Measurements from ENCODE around the gene GSK3A. TPM values are rescaled to one million over a fixed set of nuclear protein-coding genes. Genes with fewer than 3 reads are reported as not detected.

GSK3A gene
- total RNA-seq, 1 experiment from 2014 or later: 58.8 TPM

DNA sequence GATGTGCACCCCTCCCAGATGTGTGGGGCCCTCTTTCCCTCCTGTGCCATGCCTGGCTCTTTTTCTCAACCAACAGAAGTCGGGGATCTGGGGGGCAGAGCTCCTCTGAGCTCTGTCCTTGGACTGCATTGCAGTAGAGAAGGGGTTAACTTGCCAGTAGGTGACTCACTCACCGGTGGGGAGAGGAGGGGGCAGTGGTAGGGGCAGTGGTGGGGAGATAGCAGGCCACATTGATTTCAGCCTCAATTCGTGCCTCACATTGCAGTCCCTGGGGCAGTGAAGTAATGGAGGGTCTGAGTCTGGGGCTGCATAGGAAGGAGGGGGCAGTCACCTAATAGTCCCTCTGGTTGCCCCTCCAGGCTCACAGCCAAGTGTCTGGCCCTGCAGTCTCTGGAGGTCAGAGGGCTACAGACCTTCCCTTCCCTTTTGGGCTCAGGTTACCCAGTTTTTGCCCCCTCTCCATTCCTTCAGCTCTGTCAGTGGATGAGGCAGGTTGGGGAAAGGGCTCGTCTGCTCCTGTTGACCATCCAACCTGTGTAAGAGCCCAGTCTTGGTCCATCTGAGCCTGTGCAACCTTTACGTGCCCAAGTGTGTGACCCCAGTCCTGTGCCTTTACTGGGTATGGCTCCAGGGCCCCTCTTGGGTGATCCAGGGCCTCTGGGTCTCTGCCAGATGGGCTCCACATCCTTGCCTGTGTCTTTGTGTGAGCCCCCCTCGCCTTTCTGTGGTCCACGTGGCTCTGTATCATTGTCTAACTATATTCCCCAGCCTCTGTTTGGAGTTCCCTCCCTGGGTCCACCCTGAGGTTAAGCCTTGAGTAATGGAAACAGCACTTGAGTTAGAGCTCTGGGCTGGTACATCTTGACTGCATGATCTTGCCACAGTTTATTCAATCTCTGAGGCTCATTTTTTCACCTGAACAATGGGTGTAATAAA, 39.7 kb upstream of the GSK3A start:
- DNase-seq: peak; percentile 51
- intact Hi-C loops (cut with micrococcal nuclease; ENCODE audit: unreplicated experiment): loop anchor here (10.0 kb wide), 1 partner anchor 157 kb away; no protein-coding TSS in a partner anchor
- Mint-ChIP-seq H3K27me3 (ENCODE audit: unreplicated experiment) (no peaks in the 10 kb centered on the region), H3K36me3 (ENCODE audit: insufficient read depth, unreplicated experiment) (peaks cover 52% of the 10 kb centered on the region), H3K9me3 (ENCODE audit: low read depth, unreplicated experiment) (no peaks in the 10 kb centered on the region), H3K4me1 (ENCODE audit: low read depth, unreplicated experiment) (peaks cover 32% of the 10 kb centered on the region), H3K27ac (ENCODE audit: unreplicated experiment) (peak overlapping the region; percentile 53), H3K4me3 (ENCODE audit: low read depth, unreplicated experiment) (no peak overlapping the region)
- TF ChIP-seq, protein P1, sequence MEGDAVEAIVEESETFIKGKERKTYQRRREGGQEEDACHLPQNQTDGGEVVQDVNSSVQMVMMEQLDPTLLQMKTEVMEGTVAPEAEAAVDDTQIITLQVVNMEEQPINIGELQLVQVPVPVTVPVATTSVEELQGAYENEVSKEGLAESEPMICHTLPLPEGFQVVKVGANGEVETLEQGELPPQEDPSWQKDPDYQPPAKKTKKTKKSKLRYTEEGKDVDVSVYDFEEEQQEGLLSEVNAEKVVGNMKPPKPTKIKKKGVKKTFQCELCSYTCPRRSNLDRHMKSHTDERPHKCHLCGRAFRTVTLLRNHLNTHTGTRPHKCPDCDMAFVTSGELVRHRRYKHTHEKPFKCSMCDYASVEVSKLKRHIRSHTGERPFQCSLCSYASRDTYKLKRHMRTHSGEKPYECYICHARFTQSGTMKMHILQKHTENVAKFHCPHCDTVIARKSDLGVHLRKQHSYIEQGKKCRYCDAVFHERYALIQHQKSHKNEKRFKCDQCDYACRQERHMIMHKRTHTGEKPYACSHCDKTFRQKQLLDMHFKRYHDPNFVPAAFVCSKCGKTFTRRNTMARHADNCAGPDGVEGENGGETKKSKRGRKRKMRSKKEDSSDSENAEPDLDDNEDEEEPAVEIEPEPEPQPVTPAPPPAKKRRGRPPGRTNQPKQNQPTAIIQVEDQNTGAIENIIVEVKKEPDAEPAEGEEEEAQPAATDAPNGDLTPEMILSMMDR (IDR thresholded peaks at IDR 0.05; ENCODE audit: unreplicated experiment): no peak
- no TSS peak for BruUV-seq (replicated peaks)
- CTCF ChIA-PET: interaction anchor here (0.6 to 3.0 kb wide), 4 partner anchors 23 to 39 kb away, joined by 3 to 25 read pairs (median 8); no protein-coding TSS in a partner anchor

DNA sequence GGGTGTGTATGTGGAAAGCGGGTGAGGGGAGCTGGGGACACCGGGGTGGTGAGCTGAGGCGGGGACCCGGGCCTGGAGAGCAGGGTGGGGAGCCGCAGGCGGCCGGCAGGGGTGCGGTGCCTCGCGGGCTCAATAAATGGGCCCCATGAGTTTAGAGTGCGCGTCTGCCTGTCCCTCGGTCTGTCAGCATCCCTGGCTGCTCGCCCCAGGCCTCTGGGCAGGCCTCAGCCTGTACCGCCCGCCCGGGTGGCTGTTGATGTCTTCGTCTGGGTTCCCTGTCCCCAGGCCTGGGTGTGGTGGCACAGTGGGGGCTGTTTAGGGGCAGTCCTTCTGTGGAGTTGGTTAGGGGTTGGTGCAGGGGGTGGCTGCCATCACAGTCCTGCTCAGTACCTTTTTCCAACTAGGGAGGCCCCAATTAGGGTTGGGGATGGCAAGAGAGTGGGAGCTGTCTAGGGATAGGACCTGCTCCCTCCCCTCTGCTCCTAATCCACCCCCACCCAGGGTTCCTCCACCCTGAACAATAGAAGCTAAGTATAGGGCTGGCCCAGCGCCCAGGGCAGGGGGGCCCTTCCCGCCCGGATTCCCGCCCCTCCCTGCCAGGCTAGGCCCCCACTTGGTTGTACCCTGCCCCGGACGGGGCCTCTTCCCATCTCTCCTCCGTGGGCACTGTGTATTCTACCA, 38.9 kb upstream of the GSK3A start:
- H3K36me3 Mint-ChIP-seq (ENCODE audit: insufficient read depth, unreplicated experiment): peaks cover 51% of the 10 kb centered on the region
- TF ChIP-seq, protein P1 (IDR thresholded peaks at IDR 0.05; ENCODE audit: unreplicated experiment): no peak
- no TSS peak for BruUV-seq (replicated peaks)
- CTCF ChIA-PET: interaction anchor here (3.0 kb wide), 1 partner anchor 37 kb away, joined by 25 read pairs; no protein-coding TSS in a partner anchor
- no peak overlapping the region for H3K4me3 Mint-ChIP-seq (ENCODE audit: low read depth, unreplicated experiment)
- no peaks in the 10 kb centered on the region for H3K9me3 Mint-ChIP-seq (ENCODE audit: low read depth, unreplicated experiment)
- no peaks in the 10 kb centered on the region for H3K27me3 Mint-ChIP-seq (ENCODE audit: unreplicated experiment)
- H3K4me1 Mint-ChIP-seq (ENCODE audit: low read depth, unreplicated experiment): peaks cover 34% of the 10 kb centered on the region
- intact Hi-C loops (cut with micrococcal nuclease; ENCODE audit: unreplicated experiment): loop anchor here (10.0 kb wide), 1 partner anchor 156 kb away; no protein-coding TSS in a partner anchor
- peak; percentile 41 for DNase-seq
- peak overlapping the region; percentile 53 for H3K27ac Mint-ChIP-seq (ENCODE audit: unreplicated experiment)

DNA sequence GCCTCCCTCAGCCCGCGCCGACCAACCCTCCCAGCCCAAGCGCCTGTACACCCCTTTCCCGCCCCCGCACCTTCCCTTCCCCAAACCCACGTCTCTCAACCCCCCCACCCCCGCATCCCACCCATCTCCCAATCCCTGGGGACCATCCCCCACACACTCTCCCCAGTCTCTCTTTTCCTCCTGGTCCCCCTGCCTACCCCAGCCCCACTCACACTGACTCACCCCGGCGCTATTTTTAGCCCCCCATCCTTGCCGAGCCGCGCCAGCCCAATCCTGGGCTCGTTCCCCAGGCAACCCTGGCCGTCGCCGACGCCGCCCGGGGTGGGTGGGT, 38.4 kb upstream of the GSK3A start:
- H3K27me3 Mint-ChIP-seq (ENCODE audit: unreplicated experiment): no peaks in the 10 kb centered on the region
- H3K36me3 Mint-ChIP-seq (ENCODE audit: insufficient read depth, unreplicated experiment): peaks cover 46% of the 10 kb centered on the region
- intact Hi-C loops (cut with micrococcal nuclease; ENCODE audit: unreplicated experiment): loop anchor here (1.0 to 10.0 kb wide), 2 partner anchors 37 to 156 kb away; no protein-coding TSS in a partner anchor
- no TSS peak for BruUV-seq (replicated peaks)
- H3K9me3 Mint-ChIP-seq (ENCODE audit: low read depth, unreplicated experiment): no peaks in the 10 kb centered on the region
- CTCF ChIA-PET: interaction anchor here (3.0 kb wide), 1 partner anchor 37 kb away, joined by 25 read pairs; no protein-coding TSS in a partner anchor
- peaks cover 39% of the 10 kb centered on the region for H3K4me1 Mint-ChIP-seq (ENCODE audit: low read depth, unreplicated experiment)
- DNase-seq: no peak
- H3K27ac Mint-ChIP-seq (ENCODE audit: unreplicated experiment): no peak overlapping the region
- H3K4me3 Mint-ChIP-seq (ENCODE audit: low read depth, unreplicated experiment): no peak overlapping the region
- TF ChIP-seq, protein P1 (IDR thresholded peaks at IDR 0.05; ENCODE audit: unreplicated experiment): no peak

Measured in Calu3 (cell line).